ENCODE results near the gene MAP2K2. TPM values are rescaled to one million over a fixed set of nuclear protein-coding genes. Genes with fewer than 3 reads are reported as not detected.

Gene MAP2K2
- total RNA-seq, 1 experiment from 2014 or later: 177 TPM

- TF ChIP-seq SMAD3 (CRISPR knock-in tag; IDR thresholded peaks at IDR 0.05; ENCODE audit: borderline replicate concordance) (no peak), ZNF263 (CRISPR knock-in tag; IDR thresholded peaks at IDR 0.05; ENCODE audit: low read depth) (no peak), ZNF396 (CRISPR knock-in tag; IDR thresholded peaks at IDR 0.05; ENCODE audit: borderline replicate concordance) (no peak), HMGXB4 (CRISPR knock-in tag; IDR thresholded peaks at IDR 0.05) (no peak), GRHL2 (CRISPR knock-in tag; IDR thresholded peaks at IDR 0.05; ENCODE audit: insufficient replicate concordance, severe bottlenecking) (no peak), ZNF232 (CRISPR knock-in tag; IDR thresholded peaks at IDR 0.05) (no peak)
Measured at GRCh38 chr19:4077007-4077374, 46.9 kb downstream of the MAP2K2 start (continued).

- Mint-ChIP-seq H3K36me3 (no peaks in the 10 kb centered on the region), H3K4me3 (no peak overlapping the region), H3K27ac (no peak overlapping the region), H3K4me1 (peaks cover 23% of the 10 kb centered on the region), H3K27me3 (ENCODE audit: low read depth) (peaks cover 7% of the 10 kb centered on the region), H3K9me3 (no peaks in the 10 kb centered on the region)
- TF ChIP-seq PREB (CRISPR knock-in tag; IDR thresholded peaks at IDR 0.05; ENCODE audit: borderline replicate concordance) (no peak), RELA (CRISPR knock-in tag; IDR thresholded peaks at IDR 0.05; ENCODE audit: borderline replicate concordance) (no peak), TCF7 (CRISPR knock-in tag; IDR thresholded peaks at IDR 0.05; ENCODE audit: low read depth) (no peak), ATF1 (CRISPR knock-in tag; IDR thresholded peaks at IDR 0.05) (no peak), KAT7 (CRISPR knock-in tag; IDR thresholded peaks at IDR 0.05; ENCODE audit: borderline replicate concordance) (no peak), NR1H2 (CRISPR knock-in tag; IDR thresholded peaks at IDR 0.05) (no peak), NFYB (CRISPR knock-in tag; conservative IDR thresholded peaks at IDR 0.05; ENCODE audit: low read depth) (no peak), ESRRA (CRISPR knock-in tag; IDR thresholded peaks at IDR 0.05; ENCODE audit: borderline replicate concordance) (no peak), CDX4 (CRISPR knock-in tag; IDR thresholded peaks at IDR 0.05; ENCODE audit: borderline replicate concordance) (no peak), ZBTB21 (CRISPR knock-in tag; IDR thresholded peaks at IDR 0.05; ENCODE audit: borderline replicate concordance) (no peak), SP1 (CRISPR knock-in tag; conservative IDR thresholded peaks at IDR 0.05) (no peak), STAT6 (CRISPR knock-in tag; conservative IDR thresholded peaks at IDR 0.05; ENCODE audit: low read depth) (no peak), ATF2 (CRISPR knock-in tag; IDR thresholded peaks at IDR 0.05; ENCODE audit: borderline replicate concordance, low read depth) (no peak), IRF1 (CRISPR knock-in tag; IDR thresholded peaks at IDR 0.05) (no peak), ZNF671 (CRISPR knock-in tag; IDR thresholded peaks at IDR 0.05) (no peak), TP53 (CRISPR knock-in tag; IDR thresholded peaks at IDR 0.05) (no peak), FOXP1 (CRISPR knock-in tag; IDR thresholded peaks at IDR 0.05; ENCODE audit: borderline replicate concordance) (no peak), CBFB (CRISPR knock-in tag; IDR thresholded peaks at IDR 0.05; ENCODE audit: low read depth) (no peak)
- ChIA-PET CTCF (interaction anchor here (0.7 to 1.0 kb wide), 2 partner anchors 88 to 770 kb away, joined by 4 to 6 read pairs; no protein-coding TSS in a partner anchor), POLR2A (no interaction called here)
- ATAC-seq (no peak), DNase-seq (ENCODE audit: low spot score) (no peak)
Measured at GRCh38 chr19:4075373-4075772, 48.5 kb downstream of the MAP2K2 start.
